C4-2B (cell line): ENCODE data around the gene ZMPSTE24.

ENCODE experiments used
- ZFX ChIP-seq: fragments of 450-650 bp; IDR thresholded peaks from 2 replicates; pipeline ENCODE4 v1.6.1; 2017
- TF ChIP-seq, protein P1 (sequence below): fragments of 450-650 bp; conservative IDR thresholded peaks from 2 replicates; pipeline ENCODE4 v1.5.1; 2017; ENCODE audit warnings: mild to moderate bottlenecking

DNA sequence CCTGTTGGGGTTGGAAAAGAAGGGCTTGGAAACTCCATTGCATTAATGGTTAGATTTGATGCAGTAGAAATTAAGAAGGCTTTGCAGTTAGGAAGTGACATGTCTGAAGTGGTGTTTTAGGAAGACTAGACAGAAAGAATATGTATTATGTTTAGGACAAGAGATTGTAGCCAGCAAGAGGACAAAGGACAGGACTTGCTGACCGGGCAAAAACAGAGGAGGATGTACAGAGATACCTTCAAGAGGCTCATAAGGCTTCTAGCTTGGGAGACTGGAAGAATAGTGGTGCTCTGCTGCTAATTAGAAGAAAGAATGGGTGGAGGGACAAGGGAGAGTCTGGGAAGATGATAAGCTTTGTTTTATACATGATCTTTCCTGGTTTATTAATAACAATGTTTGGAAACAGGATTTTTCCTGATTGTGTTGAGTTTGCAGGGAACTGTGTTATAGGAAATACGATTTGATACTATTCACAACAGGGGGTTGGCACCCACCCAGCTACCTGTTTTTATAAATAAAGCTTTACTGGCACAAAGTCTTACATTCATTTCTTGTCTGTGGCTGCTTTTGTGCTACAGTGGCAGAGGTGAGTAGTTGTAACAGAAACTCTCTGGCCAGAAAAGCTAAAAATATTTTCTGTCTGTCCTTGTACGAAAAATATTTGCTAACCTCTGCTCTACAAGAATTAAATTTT lies 47.4 kb upstream of the ZMPSTE24 start:
- no peak for TF ChIP-seq ZFX
- TF ChIP-seq, protein P1, sequence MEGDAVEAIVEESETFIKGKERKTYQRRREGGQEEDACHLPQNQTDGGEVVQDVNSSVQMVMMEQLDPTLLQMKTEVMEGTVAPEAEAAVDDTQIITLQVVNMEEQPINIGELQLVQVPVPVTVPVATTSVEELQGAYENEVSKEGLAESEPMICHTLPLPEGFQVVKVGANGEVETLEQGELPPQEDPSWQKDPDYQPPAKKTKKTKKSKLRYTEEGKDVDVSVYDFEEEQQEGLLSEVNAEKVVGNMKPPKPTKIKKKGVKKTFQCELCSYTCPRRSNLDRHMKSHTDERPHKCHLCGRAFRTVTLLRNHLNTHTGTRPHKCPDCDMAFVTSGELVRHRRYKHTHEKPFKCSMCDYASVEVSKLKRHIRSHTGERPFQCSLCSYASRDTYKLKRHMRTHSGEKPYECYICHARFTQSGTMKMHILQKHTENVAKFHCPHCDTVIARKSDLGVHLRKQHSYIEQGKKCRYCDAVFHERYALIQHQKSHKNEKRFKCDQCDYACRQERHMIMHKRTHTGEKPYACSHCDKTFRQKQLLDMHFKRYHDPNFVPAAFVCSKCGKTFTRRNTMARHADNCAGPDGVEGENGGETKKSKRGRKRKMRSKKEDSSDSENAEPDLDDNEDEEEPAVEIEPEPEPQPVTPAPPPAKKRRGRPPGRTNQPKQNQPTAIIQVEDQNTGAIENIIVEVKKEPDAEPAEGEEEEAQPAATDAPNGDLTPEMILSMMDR = no peak
